Astrocyte of the hippocampus (primary cell): ENCODE results near the gene FOXK2.

ENCODE experiments used
- DNase-seq: peaks from one replicate; pipeline ENCODE4 v3.0.0; 2011; ENCODE audit warnings: low read depth, low spot score

Gene FOXK2

GRCh38 chr17:82639628-82640027, 120.1 kb downstream of the FOXK2 start:
- DNase-seq, result no peak

- DNase-seq, result no peak
Observed at GRCh38 chr17:82640036-82640435, 120.5 kb downstream of the FOXK2 start.

- no peak for DNase-seq
Observed at GRCh38 chr17:82642022-82642421, 122.5 kb downstream of the FOXK2 start.

GRCh38 chr17:82644148-82644547, 124.6 kb downstream of the FOXK2 start:
- no peak for DNase-seq

GRCh38 chr17:82645516-82645915, 126.0 kb downstream of the FOXK2 start:
- DNase-seq, result no peak

GRCh38 chr17:82647593-82648164, 128.1 kb downstream of the FOXK2 start:
- DNase-seq, result peak; percentile 51

- DNase-seq, result peak; percentile 99
Observed at GRCh38 chr17:82648165-82648668, 128.7 kb downstream of the FOXK2 start, which contains the start of gene WDR45B. TSS of gene WDR45B (minus strand) at chr17:82648444. CDS start at chr17:82648340, 104 bp downstream.

GRCh38 chr17:82648742-82649331, 129.3 kb downstream of the FOXK2 start:
- no peak for DNase-seq

- no peak for DNase-seq
Observed at GRCh38 chr17:82649501-82650261, 130.1 kb downstream of the FOXK2 start.

- no peak for DNase-seq
Observed at GRCh38 chr17:82650723-82651122, 131.2 kb downstream of the FOXK2 start.

GRCh38 chr17:82653651-82654528, 134.4 kb downstream of the FOXK2 start:
- DNase-seq, result no peak
